Astrocyte (in vitro differentiated cells and primary cell): Measurements from ENCODE around the gene METTL21C. TPM values are rescaled to one million over a fixed set of nuclear protein-coding genes. Genes with fewer than 3 reads are reported as not detected.

Source experiments
- DNase-seq: peaks from one replicate; pipeline ENCODE4 v3.0.0-alpha.2; 2010; ENCODE audit warnings: low read depth
- FAIRE-seq: peaks from 2 replicates; lab custom pipeline; 2011; peaks lifted over from hg19 to GRCh38; lab: Jason Lieb, UNC
- H2AFZ ChIP-seq: 2 replicates; pipeline ENCODE4 v1.6.0; 2012; ENCODE audit warnings: low read depth, low read length, inconsistent platforms
- H3K27ac ChIP-seq: 2 replicates; pipeline ENCODE4 v1.5.1; 2011; ENCODE audit warnings: low read depth, low read length, inconsistent platforms
- H3K27me3 ChIP-seq: 2 replicates; pipeline ENCODE4 v1.6.0; 2011; ENCODE audit warnings: low read length, inconsistent platforms; ENCODE audit not compliant: insufficient read depth
- H3K36me3 ChIP-seq: 2 replicates; pipeline ENCODE4 v1.5.1; 2011; ENCODE audit warnings: low read length, inconsistent platforms; ENCODE audit not compliant: insufficient read depth
- H3K4me1 ChIP-seq: 2 replicates; pipeline ENCODE4 v1.5.1; 2011; ENCODE audit warnings: low read length, inconsistent platforms; ENCODE audit not compliant: insufficient read depth
- H3K4me2 ChIP-seq: 2 replicates; pipeline ENCODE4 v1.6.0; 2012; ENCODE audit warnings: low read length, inconsistent platforms
- H3K4me3 ChIP-seq: 2 replicates; pipeline ENCODE4 v1.5.1; 2011; ENCODE audit warnings: low read depth, mild to moderate bottlenecking, low read length, inconsistent platforms; ENCODE audit not compliant: insufficient read depth
- H3K79me2 ChIP-seq: 2 replicates; pipeline ENCODE4 v1.6.0; 2012; ENCODE audit warnings: mild to moderate bottlenecking, low read length, inconsistent platforms; ENCODE audit not compliant: insufficient read depth
- H3K9ac ChIP-seq: 2 replicates; pipeline ENCODE4 v1.6.0; 2012; ENCODE audit warnings: mild to moderate bottlenecking, low read length, inconsistent platforms
- H3K9me3 ChIP-seq: 2 replicates; pipeline ENCODE4 v1.5.1; 2012; ENCODE audit warnings: low read depth, mild to moderate bottlenecking, low read length, inconsistent platforms; ENCODE audit not compliant: insufficient read depth
- H4K20me1 ChIP-seq: 2 replicates; pipeline ENCODE4 v1.6.0; 2012; ENCODE audit warnings: low read length, inconsistent platforms; ENCODE audit not compliant: insufficient read depth
- H3K27ac Mint-ChIP-seq: one replicate; pipeline ENCODE4 v1.8.0; 2021; ENCODE audit warnings: mild to moderate bottlenecking, mixed read lengths; ENCODE audit not compliant: unreplicated experiment
- H3K27me3 Mint-ChIP-seq: one replicate; pipeline ENCODE4 v1.8.0; 2021; ENCODE audit warnings: low read depth, mixed read lengths; ENCODE audit not compliant: unreplicated experiment
- H3K36me3 Mint-ChIP-seq: one replicate; pipeline ENCODE4 v1.8.0; 2021; ENCODE audit warnings: low read depth, mixed read lengths; ENCODE audit not compliant: unreplicated experiment
- H3K4me1 Mint-ChIP-seq: one replicate; pipeline ENCODE4 v1.8.0; 2021; ENCODE audit warnings: low read depth, mixed read lengths; ENCODE audit not compliant: unreplicated experiment
- H3K4me3 Mint-ChIP-seq: one replicate; pipeline ENCODE4 v1.8.0; 2021; ENCODE audit warnings: mild to moderate bottlenecking, moderate library complexity, mixed read lengths; ENCODE audit not compliant: unreplicated experiment
- H3K9me3 Mint-ChIP-seq: one replicate; pipeline ENCODE4 v1.8.0; 2021; ENCODE audit warnings: mild to moderate bottlenecking, mixed read lengths; ENCODE audit not compliant: unreplicated experiment
- CTCF ChIP-seq: IDR thresholded peaks from 2 replicates; pipeline ENCODE4 v1.5.1; 2011; ENCODE audit warnings: low read depth, mild to moderate bottlenecking, inconsistent platforms, low read length, moderate library complexity; ENCODE audit not compliant: insufficient read depth
- EZH2 ChIP-seq: IDR thresholded peaks from 2 replicates; pipeline ENCODE4 v1.6.1; 2012; ENCODE audit warnings: mild to moderate bottlenecking, low read length, inconsistent platforms; ENCODE audit not compliant: insufficient read depth
- total RNA-seq: library from RNA; stranded (reverse); gene quantifications from 2 replicates; pipeline ENCODE4 v1.2.1, GENCODE V29; 2021

The METTL21C gene
- total RNA-seq, 1 donor from 2014 or later, result not detected

DNA sequence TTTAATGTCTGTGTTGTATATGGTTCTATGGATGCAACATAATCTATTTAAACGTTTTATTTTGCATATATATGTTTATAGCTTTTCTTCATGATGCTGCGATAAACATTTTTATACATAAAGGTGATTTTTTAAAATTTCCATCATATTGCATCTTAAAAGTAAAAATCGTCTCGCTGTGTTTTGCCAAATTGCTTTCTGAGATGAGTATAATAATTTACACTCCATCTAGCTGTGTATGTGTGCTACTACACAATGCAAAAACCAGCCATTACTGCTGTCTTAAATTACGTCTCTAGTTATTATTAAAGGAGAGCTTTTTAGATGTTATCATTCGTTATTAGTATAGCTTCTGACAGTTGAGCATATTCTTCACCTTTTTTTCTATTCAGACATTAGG lies 37.2 kb downstream of the METTL21C start:
- H2AFZ ChIP-seq, result no peak overlapping the region
- Mint-ChIP-seq H3K4me1 (no peaks in the 10 kb centered on the region), H3K4me3 (no peak overlapping the region), H3K27me3 (no peaks in the 10 kb centered on the region), H3K9me3 (peaks cover 2% of the 10 kb centered on the region), H3K36me3 (peaks cover 7% of the 10 kb centered on the region), H3K27ac (no peak overlapping the region)
- H4K20me1 ChIP-seq, result no peaks in the 10 kb centered on the region
- DNase-seq (no peak), FAIRE-seq (no peak)
- no peaks in the 10 kb centered on the region for H3K79me2 ChIP-seq
- no peak overlapping the region for H3K4me3 ChIP-seq
- H3K36me3 ChIP-seq, result peaks cover 17% of the 10 kb centered on the region
- TF ChIP-seq CTCF (peak; percentile 30), EZH2 (no peak)
- no peaks in the 10 kb centered on the region for H3K9me3 ChIP-seq
- H3K4me1 ChIP-seq, result no peaks in the 10 kb centered on the region
- no peak overlapping the region for H3K9ac ChIP-seq
- no peak overlapping the region for H3K4me2 ChIP-seq
- H3K27ac ChIP-seq, result no peak overlapping the region
- H3K27me3 ChIP-seq, result no peaks in the 10 kb centered on the region

- H3K27me3 Mint-ChIP-seq, result no peaks in the 10 kb centered on the region
- no peak overlapping the region for H3K27ac ChIP-seq
- no peak overlapping the region for H3K27ac Mint-ChIP-seq
- peaks cover 11% of the 10 kb centered on the region for H3K4me1 Mint-ChIP-seq
- H3K9me3 ChIP-seq, result no peaks in the 10 kb centered on the region
- H3K27me3 ChIP-seq, result no peaks in the 10 kb centered on the region
- H3K36me3 Mint-ChIP-seq, result peaks cover 7% of the 10 kb centered on the region
- no peaks in the 10 kb centered on the region for H3K79me2 ChIP-seq
- no peak overlapping the region for H3K4me3 Mint-ChIP-seq
- H3K9ac ChIP-seq, result no peak overlapping the region
- no peak overlapping the region for H3K4me2 ChIP-seq
- H3K36me3 ChIP-seq, result peaks cover 20% of the 10 kb centered on the region
- no peak overlapping the region for H2AFZ ChIP-seq
- TF ChIP-seq CTCF, result no peak
- TF ChIP-seq EZH2, result no peak
- DNase-seq (no peak), FAIRE-seq (no peak)
- H3K4me1 ChIP-seq, result peaks cover 4% of the 10 kb centered on the region
- no peaks in the 10 kb centered on the region for H4K20me1 ChIP-seq
- H3K4me3 ChIP-seq, result no peak overlapping the region
- H3K9me3 Mint-ChIP-seq, result peaks cover 2% of the 10 kb centered on the region
Measured at GRCh38 chr13:102654756-102655155, 40.1 kb downstream of the METTL21C start.

GRCh38 chr13:102651892-102652291 lies 43.0 kb downstream of the METTL21C start:
- peaks cover 4% of the 10 kb centered on the region for H3K4me1 ChIP-seq
- no peak overlapping the region for H3K27ac ChIP-seq
- no peak overlapping the region for H3K4me2 ChIP-seq
- H4K20me1 ChIP-seq, result no peaks in the 10 kb centered on the region
- no peaks in the 10 kb centered on the region for H3K27me3 ChIP-seq
- no peak for FAIRE-seq
- H3K79me2 ChIP-seq, result no peaks in the 10 kb centered on the region
- H2AFZ ChIP-seq, result no peak overlapping the region
- H3K9me3 ChIP-seq, result no peaks in the 10 kb centered on the region
- Mint-ChIP-seq H3K4me1 (peaks cover 11% of the 10 kb centered on the region), H3K4me3 (no peak overlapping the region), H3K9me3 (no peaks in the 10 kb centered on the region), H3K27ac (no peak overlapping the region), H3K27me3 (no peaks in the 10 kb centered on the region), H3K36me3 (peaks cover 2% of the 10 kb centered on the region)
- H3K4me3 ChIP-seq, result no peak overlapping the region
- no peak for TF ChIP-seq CTCF
- DNase-seq, result no peak
- no peak overlapping the region for H3K9ac ChIP-seq
- H3K36me3 ChIP-seq, result peaks cover 21% of the 10 kb centered on the region
